ENCODE results near the gene GJC2.

Gene GJC2

DNA sequence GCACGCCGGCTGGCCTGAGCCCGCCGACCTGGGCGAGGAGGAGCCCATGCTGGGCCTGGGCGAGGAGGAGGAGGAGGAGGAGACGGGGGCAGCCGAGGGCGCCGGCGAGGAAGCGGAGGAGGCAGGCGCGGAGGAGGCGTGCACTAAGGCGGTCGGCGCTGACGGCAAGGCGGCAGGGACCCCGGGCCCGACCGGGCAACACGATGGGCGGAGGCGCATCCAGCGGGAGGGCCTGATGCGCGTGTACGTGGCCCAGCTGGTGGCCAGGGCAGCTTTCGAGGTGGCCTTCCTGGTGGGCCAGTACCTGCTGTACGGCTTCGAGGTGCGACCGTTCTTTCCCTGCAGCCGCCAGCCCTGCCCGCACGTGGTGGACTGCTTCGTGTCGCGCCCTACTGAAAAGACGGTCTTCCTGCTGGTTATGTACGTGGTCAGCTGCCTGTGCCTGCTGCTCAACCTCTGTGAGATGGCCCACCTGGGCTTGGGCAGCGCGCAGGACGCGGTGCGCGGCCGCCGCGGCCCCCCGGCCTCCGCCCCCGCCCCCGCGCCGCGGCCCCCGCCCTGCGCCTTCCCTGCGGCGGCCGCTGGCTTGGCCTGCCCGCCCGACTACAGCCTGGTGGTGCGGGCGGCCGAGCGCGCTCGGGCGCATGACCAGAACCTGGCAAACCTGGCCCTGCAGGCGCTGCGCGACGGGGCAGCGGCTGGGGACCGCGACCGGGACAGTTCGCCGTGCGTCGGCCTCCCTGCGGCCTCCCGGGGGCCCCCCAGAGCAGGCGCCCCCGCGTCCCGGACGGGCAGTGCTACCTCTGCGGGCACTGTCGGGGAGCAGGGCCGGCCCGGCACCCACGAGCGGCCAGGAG, 8.6 kb downstream of the GJC2 start:
- DNase-seq (ENCODE audit: low spot score): no peak

DNA sequence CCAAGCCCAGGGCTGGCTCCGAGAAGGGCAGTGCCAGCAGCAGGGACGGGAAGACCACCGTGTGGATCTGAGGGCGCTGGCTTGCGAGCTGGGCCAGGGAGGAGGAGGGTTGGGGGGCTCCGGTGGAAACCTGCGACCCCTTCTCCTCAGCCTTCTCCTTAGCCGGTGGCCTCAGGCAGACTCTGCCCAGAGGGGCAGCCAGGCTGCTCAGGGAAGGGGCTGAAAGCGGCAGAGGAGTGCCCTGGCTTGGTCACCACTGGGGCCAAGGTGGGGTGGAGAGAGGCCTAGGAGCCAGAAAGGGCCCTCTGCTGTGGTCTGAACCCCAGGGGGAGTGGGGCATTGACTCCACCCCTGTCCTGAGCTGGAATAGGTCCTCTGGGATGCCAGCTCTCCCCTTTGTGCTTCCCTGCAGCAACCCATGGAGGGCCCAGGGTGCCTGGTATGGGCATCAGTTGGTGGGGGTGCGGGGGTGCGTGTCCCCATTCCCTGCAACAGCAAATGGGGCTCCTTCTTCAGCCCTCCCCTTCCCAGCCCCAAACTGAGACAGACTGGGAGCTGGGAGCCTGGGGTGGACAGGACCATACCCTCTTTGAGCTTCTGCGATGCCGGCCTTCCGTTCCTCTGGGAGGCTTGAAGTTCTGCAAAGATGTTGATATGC, 9.4 kb downstream of the GJC2 start:
- DNase-seq (ENCODE audit: low spot score): no peak

DNA sequence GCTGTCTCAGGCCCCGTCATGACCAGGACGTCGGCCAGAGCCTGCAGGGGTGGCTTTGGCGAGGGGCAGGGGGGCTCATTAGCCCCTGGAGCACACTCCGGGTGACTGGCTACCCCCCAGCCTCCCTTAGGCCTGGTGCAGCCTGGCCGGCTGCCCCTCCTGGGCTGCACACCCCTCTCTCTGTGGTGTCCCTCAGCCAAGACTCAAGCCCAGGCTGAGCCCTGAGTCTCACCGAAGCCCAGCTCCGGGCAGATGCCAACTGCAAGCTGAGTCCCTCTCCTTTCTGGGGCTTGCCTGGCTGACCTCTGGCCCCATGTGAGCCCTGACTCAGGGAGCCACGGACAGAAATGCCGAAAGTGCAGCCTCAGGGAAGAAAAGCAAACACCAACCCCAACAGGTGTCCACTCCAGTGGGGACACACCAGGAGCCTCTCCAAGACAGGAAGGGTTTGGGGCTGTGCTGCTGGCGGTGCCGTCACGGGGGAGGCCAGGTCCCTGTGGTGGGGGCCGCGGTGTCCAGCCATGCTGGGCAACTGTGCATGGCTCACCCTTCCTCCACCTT, 10.6 kb downstream of the GJC2 start:
- no peak for DNase-seq (ENCODE audit: low spot score)

DNA sequence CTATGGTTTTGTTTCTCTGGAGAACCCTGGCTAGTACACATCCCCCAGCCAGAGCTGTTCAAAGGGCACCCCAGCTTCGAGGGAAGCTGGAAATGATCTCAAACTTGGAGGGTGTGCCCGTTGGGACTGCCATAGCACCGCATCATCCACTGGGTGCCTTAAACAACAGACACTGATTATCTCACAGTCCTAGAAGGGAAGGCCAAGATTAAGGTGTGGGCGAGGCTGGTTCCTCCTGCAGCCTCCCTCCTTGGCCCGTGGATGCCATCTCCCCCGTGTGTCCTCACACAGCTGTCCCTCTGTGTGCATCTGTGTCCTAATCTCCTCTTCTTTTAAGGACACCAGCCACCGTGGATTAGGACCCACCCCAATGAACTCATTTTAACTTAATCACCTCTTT, 11.6 kb downstream of the GJC2 start:
- DNase-seq (ENCODE audit: low spot score): no peak

DNA sequence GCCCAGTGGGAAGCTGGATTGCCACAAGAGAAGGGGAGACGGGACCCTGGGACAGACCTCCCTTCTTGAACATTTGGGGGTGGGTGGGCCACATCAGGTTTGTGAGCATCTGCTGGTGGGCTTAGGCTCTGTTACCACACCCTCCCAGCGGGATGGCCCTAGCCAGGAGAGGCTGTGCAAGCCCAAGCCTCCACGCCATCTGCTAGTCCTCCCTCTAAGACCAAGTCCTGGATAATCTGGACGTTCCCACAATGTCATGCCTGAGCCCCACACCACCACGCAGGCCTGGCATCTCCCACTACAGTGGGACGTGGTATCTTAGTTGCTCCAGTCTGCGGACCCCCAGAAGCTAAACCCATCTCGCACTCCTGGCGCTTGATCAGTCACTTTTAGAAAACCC, 12.1 kb downstream of the GJC2 start:
- no peak for DNase-seq (ENCODE audit: low spot score)

DNA sequence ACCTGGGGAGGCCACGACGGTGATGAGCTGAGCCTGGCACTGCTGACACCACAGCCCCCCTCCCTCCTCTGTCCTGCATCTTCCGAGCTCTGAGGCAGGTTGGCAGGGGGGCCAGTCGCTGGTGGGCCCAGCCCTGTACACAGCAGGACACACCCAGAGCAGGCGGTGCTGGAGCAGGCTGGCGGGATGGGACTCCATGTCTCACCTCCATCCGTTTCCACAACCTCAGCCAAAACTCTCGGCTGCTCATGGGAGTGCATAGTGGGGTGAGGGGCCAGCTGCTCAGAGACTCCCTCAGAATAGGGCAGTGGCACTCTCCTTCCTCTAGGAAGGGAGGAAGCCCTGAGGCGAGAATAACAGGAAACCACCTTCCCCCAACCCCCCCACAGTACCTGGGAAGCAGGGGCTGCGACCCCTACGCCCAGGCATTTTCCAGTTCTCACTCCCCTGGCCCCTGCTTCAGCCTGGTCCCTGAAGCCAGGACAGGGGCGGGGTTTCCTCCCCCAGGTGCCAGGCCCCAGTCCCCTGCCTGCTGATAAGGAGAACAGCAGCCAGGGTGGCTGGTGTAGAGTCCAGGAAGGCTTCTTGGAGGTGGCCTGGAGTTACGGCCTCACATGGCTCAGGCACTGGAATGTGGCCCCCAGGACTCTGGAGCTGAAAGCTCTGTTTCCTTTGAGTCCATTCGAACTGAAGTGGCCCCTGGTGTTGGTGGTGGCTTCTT, 12.7 kb downstream of the GJC2 start:
- DNase-seq (ENCODE audit: low spot score): no peak

DNA sequence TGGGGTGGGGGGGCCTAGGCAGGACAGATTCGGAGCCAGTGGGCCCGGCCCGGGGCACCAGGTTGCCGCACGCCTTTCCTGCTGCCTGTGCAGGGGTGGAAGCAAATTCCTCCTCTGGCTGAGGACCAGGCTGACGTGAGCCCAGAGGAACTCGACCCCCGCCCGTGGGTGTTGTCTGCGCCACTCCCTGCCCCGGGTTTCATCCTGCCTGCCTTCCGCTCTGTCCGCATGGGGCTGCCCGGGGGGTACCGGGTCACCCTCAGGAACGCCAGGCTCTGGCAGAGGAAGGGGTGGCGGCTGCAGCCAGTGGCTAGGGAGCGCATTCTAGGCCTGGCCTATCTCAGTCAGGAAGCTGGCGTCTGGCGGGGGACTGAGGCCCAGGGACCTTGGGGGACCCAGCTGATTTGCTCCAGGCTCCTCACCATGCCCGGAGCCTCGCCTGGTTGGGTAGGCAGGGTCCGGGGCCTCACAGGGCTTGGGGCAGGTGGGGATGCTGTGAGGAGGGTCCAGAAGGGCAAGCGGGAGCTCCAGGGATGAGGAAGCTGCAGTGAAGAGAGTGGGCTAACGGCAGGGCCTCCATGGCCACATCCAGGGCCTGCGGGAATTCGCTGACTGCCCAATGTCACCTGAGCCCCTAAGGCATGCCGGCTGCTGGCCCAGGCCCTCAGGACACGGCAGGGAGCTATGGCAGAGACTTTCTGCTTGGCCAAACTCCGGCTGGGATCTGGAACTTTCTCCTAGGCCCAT, 13.4 kb downstream of the GJC2 start:
- peak; percentile 35 for DNase-seq (ENCODE audit: low spot score)

DNA sequence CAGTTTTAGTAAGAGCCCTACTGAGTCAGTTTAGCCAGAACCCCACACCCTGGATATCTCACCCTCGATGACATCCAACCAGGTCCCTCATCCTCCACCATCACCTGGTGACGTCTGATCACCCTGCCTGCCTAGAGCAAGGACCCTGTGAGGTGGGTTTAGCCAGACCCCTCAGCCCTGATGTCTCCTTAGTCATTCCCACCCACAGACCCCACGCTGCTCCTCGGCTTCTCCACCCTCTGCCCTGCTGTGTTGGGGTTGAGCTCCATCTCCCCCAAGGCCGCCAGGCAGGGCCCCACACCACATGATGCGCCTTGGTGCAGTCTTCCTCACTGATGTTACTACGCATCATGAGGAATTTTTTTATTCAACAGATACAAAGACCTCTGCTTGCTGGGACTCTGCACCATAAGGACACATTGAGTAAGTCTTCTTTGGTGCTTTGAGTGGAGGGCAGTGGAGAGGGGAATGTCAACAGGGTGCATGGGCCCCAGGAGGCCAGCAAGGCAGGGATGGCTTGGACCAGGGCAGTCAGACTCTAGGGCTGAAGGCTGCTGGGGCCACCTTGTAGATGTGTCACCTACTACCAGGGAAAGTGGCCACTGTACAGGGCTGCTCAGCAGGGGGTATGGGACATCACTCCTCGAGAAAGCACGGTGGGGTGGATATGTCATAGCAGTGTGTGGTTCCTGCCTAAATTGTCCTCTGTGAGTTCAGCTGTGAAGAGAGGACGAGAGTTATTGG, 14.2 kb downstream of the GJC2 start:
- no peak for DNase-seq (ENCODE audit: low spot score)

DNA sequence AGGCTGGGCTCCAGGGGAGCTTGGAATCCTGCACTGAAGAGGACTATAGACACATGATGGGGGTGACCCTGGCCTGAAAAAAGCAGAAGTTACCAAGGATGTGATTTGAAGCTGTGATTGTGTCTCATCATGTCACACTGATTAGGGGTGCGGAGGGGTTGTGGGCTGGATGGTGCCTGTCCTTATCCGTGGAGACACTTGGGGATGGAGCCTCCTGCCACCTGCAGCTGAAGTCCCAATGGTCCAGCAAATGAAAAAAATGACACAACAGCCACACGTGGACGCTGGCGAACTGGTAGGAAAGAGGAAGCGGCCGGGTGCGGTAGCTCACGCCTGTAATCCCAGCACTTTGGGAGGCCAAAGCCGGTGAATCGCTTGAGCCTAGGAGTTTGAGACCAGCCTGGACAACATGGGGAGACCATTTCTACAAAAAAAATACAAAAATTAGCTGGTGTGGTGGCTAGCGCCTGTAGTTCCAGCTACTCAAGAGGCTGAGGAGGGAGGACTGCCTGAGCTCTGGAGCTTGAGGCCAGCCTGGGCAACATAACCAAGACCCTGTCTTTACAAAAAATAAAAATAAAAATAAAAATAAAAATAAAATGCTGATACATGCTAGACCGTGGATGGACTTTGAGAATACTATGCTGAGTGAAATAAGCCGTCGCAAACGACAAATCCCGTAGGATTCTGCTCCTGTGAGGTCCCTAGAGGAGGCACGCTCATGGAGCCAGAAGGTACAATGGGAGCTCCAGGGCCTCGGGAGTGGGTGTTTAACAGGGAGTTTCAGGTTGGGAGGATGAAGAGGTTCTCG, 15.0 kb downstream of the GJC2 start:
- no peak for DNase-seq (ENCODE audit: low spot score)

DNA sequence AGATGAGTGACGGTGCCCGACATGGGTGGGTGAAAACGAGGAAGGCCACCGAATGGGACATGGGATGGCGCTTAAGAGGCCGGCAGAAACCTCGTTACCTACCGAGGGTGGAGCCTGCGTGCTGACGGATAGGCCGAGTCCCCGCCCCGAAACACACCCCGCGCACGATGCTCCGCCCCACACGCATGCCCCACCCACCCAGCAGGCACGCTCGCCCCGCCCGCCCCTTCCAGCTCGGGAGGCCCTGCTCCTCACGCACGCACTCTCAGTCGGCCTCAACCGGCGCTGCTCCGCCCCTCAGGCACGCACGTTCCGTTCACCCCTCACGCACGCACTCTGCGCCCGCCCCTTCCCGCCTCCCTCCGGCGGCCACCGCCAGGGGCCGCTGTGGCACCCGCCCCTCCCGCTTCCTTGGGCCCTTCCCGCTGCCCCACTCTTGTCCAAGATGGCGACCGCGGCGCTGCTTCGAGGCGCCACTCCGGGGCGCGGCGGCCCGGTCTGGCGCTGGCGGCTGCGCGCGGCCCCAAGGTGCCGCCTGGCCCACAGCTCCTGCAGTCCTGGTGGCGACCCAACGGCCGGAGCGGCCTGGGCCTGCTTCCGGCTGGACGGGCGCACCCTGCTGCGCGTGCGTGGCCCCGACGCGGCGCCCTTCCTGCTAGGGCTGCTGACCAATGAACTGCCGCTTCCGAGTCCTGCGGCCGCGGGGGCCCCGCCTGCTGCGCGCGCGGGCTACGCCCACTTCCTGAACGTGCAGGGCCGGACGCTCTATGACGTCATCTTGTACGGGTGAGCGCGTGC, 15.8 kb downstream of the GJC2 start, which contains the start of gene IBA57:
Gene IBA57 (plus strand): TSS at position 433 of the 798 bp plus-strand sequence. CDS start 13 bp downstream, at position 446.
- peak; percentile 99 for DNase-seq (ENCODE audit: low spot score)

DNA sequence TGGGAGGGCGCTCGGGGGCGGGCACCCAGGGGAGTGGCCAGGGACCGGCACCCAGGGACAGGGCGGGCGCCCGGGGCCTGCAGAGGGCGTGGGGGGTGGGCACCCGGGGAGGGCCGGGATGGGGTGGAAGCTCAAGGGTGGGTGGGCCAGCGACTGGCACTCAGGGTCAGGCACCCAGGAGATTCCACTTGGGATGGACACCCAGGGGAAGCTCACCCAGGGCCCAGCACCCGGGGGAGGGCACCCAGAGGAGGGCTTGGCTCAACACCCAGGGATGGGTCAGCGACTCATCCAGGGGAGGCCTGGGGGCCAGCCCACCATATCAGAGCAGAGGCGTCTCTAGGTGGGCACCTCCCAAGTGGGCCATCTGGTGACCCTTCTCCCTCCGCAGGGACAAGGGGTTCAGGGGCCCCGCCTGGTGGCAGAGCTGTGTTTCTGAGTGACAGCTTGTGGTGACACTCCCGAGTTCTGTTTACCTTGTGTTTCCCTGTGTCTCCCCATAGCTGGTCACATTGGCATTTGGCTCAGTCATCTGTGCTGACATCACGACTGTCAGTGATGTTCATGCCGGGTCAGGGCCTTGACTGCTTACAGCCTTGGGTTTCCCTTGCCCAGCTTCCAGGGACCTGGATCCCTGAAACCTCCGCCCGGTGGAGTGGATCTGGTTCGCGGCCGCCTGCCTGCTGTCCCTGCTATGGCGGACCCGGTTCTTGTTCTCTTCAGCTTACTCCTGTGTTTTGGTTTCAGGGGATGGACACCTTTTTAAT, 16.6 kb downstream of the GJC2 start:
- DNase-seq (ENCODE audit: low spot score): peak; percentile 80

DNA sequence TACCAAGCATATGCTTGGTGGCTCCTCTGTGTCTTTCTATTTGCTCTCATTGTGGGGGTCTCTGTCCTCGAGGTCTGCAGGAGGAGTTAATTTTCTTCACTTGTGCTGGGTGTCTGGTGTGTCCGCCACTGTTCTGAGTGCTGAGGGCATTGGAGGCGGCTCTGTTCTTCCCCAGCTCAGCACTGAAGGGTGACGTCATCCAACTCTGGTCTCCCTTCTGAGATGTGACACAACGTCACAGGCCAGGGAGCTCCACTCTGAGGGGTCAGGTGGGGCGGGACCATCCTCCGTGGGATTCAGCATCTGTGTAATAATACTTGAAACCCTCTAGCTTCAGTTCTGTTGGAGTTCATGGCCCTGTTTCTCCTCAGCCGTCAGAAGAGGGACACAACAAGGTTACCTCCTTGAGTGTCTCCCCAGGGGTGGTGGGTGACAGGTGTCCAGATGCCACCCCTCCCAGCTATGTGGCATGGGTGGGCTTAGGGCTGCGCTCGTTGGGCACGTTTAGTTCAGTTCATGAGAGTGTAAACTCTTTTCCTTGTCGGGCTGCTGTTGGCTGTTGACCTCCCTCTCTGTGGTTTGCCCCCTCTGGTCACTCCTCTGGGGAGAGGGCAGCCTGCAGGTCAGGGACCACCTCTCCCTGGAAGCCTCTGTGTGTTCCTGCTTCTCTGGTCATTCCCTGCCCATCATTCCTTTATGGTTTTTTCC, 19.0 kb downstream of the GJC2 start:
- DNase-seq (ENCODE audit: low spot score): no peak

DNA sequence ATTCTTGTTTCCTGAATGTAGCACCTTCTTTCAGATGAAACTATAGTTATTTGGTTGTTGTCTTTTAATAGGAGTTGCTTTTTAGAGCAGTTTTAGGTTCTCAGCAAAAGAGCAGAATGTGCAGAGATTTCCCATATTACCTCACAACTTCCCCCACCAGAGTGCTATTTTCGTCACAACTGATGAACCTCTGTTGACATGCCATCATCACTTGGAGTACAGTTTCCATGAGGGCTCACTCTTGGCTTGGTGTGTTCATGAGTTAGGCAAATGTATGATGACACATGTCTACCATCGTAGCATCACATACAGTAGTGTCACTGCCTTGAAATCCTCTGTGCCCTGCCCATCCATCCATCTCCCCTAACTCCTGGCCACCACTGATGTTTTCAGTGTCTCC, 19.6 kb downstream of the GJC2 start:
- no peak for DNase-seq (ENCODE audit: low spot score)

DNA sequence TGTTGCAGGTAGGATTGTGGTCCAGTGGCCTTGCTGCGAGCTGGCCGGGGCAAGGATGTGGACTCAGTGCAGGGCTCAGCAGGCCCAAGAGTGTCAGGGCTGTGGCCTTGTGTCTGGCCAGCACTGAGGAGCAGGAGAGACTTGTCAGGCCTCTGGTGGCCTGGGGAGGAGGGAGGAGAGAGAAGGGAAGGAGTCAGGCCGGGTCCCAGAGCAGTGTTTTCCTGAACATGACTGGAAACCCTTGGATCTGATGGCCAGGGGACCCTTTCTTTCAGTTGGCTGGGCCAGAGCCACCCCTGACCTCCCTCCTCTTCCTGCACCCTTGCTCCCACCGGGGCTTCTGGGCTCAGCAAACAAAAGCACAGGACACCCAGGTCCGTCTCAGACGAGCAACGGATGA, 20.9 kb downstream of the GJC2 start:
- DNase-seq (ENCODE audit: low spot score): no peak

DNA sequence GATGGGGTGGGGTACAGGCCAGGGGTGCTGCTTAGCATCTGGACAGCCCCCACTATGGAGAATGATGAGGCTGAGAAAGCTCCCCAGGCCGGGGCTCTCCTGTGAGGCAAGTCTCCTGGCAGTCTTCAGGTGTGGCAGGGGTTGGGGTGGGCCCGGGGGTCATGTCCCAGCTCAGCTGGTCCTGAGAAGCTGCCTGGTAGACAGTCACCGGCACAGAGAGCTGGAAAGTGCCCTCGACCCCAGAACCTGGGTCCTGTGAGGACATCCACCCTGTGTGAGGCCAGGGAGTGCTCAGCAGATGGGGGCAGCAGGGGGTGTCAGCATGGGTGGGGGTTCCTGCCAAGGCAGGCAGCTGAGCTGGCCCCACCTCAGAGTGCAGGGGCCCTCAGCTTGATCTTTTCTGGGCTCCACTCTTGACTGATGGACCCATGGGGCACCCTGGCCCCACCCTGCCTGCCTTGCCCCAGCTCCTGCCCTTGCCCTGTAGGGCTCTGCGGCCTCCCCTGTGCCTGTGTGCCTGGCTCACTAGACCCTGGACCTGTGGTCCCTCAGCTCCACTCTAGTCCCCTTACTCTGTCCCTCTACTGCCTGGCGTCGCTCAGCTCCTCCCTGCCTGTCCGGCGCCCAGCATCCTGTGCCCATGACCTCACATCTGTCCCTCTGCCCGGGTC, 21.6 kb downstream of the GJC2 start:
- DNase-seq (ENCODE audit: low spot score): no peak

DNA sequence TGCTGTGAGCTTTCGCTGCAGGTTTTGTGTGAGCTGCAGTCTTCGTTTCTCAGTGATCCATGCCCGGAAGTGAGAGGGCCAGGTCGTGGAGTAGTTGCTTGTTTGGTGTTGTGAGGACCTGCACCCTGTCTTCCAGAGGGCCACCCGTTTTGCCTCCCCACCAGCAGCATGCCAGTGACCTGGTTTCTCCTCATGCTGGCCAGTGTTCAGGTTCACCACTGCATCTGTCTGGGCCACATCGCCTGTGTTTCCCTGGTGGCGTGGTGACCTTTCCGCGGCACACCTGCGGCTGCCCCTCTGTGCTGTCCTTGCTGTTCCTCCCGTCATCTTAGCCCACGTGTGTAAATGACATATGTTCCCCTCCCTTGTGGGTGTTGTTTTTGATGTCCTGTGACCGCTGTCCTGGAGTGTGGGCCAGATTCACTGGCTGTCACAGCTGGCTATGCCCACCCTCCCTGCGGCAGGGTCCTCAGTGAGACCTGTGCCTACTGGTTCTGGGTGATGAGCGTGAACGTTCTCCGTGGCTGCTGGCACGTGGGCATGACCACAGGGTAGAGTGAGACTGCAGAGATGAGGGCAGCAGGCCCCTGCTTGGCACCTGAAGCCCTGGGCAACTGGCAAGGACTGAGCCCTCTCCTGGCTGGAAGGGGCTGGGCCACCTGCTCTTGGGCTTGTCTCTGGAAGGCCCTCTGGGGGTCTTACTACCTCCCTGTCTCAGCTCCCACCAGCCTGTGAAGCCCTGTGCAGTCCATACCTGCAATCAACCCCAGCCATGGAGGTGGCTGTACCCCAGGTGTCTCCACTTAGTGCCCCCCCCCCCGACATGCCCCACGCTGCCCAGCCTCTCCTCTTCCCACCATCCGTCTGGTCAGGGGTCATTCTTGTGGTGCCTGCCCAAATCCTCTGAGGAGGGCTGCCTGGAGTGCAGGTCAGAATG, 23.1 kb downstream of the GJC2 start:
- DNase-seq (ENCODE audit: low spot score): no peak

All from AG20443 (cell line).